ENCODE measurements around the gene NECTIN4.

The NECTIN4 gene

GRCh38 chr1:161089251-161089924, at the start of gene NECTIN4:
Gene NECTIN4, minus strand, starts transcription at chr1:161089558. Its CDS starts 262 bp downstream, at chr1:161089296.
- peaks cover 0 to 6% (median 0%) of the 10 kb centered on the region in 5 donors for H3K4me1 ChIP-seq (ENCODE audit: control insufficient read depth in 5 of 5, insufficient read depth in 5 of 5, low read length in 5 of 5)
- no peak within 1 kb of the TSS for H3K27ac ChIP-seq (ENCODE audit: low read depth, low read length)
- H3K27me3 ChIP-seq (ENCODE audit: control insufficient read depth in 5 of 5, insufficient read depth in 4 of 5, low read length in 5 of 5), result no peaks in the 10 kb centered on the region
- no peak within 1 kb of the TSS for H3K9ac ChIP-seq (ENCODE audit: low read length in 5 of 5)
- H3K36me3 ChIP-seq (ENCODE audit: control insufficient read depth in 5 of 5, insufficient read depth in 5 of 5, low read length in 5 of 5), result no peaks in the 10 kb centered on the region
- H3K9me3 ChIP-seq (ENCODE audit: control insufficient read depth in 5 of 5, low read length in 5 of 5), result no peaks in the 10 kb centered on the region
- no peak within 1 kb of the TSS for H3K4me3 ChIP-seq (ENCODE audit: low read depth in 1 of 5, low read length in 5 of 5)

DNA sequence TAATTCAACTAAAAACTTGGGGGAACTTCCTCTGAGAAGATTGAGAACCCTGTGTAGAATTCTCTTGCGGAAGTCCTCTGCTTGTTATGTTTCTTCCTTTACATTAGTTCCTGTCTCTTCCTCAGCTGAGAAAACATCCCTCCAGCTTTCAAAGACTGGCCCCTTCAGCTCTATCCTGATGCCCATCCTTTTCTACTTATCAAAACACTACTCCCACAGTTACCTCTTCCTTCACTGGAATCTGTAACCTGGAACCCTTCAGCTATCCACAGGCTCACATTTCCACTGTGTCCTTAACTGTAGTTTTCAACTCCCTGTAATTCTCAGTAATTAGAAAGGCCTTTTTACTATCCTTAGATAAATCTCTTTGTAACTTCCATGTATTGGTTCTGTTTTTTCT, 49.1 kb upstream of the NECTIN4 start:
- Histone ChIP-seq H3K4me3 (ENCODE audit: low read depth in 1 of 5, low read length in 5 of 5) (no peak overlapping the region), H3K4me1 (ENCODE audit: control insufficient read depth in 5 of 5, insufficient read depth in 5 of 5, low read length in 5 of 5) (peaks cover 0 to 29% (median 22%) of the 10 kb centered on the region in 5 donors), H3K9ac (ENCODE audit: low read length in 5 of 5) (peak overlapping the region in 1 of 5 donors; percentile 39), H3K9me3 (ENCODE audit: control insufficient read depth in 5 of 5, low read length in 5 of 5) (no peaks in the 10 kb centered on the region), H3K27ac (ENCODE audit: low read depth, low read length) (peak overlapping the region; percentile 48), H3K36me3 (ENCODE audit: control insufficient read depth in 5 of 5, insufficient read depth in 5 of 5, low read length in 5 of 5) (no peaks in the 10 kb centered on the region), H3K27me3 (ENCODE audit: control insufficient read depth in 5 of 5, insufficient read depth in 4 of 5, low read length in 5 of 5) (no peaks in the 10 kb centered on the region)

GRCh38 chr1:161137881-161138280, 48.5 kb upstream of the NECTIN4 start:
- Histone ChIP-seq H3K9ac (ENCODE audit: low read length in 5 of 5) (no peak overlapping the region), H3K4me3 (ENCODE audit: low read depth in 1 of 5, low read length in 5 of 5) (no peak overlapping the region), H3K4me1 (ENCODE audit: control insufficient read depth in 5 of 5, insufficient read depth in 5 of 5, low read length in 5 of 5) (peaks cover 0 to 35% (median 25%) of the 10 kb centered on the region in 5 donors), H3K27ac (ENCODE audit: low read depth, low read length) (peak overlapping the region; percentile 48), H3K27me3 (ENCODE audit: control insufficient read depth in 5 of 5, insufficient read depth in 4 of 5, low read length in 5 of 5) (no peaks in the 10 kb centered on the region), H3K9me3 (ENCODE audit: control insufficient read depth in 5 of 5, low read length in 5 of 5) (no peaks in the 10 kb centered on the region), H3K36me3 (ENCODE audit: control insufficient read depth in 5 of 5, insufficient read depth in 5 of 5, low read length in 5 of 5) (no peaks in the 10 kb centered on the region)

GRCh38 chr1:161133220-161133740, 43.9 kb upstream of the NECTIN4 start:
- Histone ChIP-seq H3K27ac (ENCODE audit: low read depth, low read length) (peak overlapping the region; percentile 99), H3K9me3 (ENCODE audit: control insufficient read depth in 5 of 5, low read length in 5 of 5) (no peaks in the 10 kb centered on the region), H3K36me3 (ENCODE audit: control insufficient read depth in 5 of 5, insufficient read depth in 5 of 5, low read length in 5 of 5) (peaks cover 3 to 21% (median 13%) of the 10 kb centered on the region in 5 donors), H3K9ac (ENCODE audit: low read length in 5 of 5) (peak overlapping the region; percentile 82 to 95 (median 87)), H3K27me3 (ENCODE audit: control insufficient read depth in 5 of 5, insufficient read depth in 4 of 5, low read length in 5 of 5) (no peaks in the 10 kb centered on the region), H3K4me3 (ENCODE audit: low read depth in 1 of 5, low read length in 5 of 5) (peak overlapping the region; percentile 75 to 97 (median 91)), H3K4me1 (ENCODE audit: control insufficient read depth in 5 of 5, insufficient read depth in 5 of 5, low read length in 5 of 5) (peaks cover 4 to 62% (median 43%) of the 10 kb centered on the region in 5 donors)

GRCh38 chr1:161132410-161133219, 43.3 kb upstream of the NECTIN4 start, which contains the start of gene DEDD:
Gene DEDD, minus strand, starts transcription at chr1:161132667. Its CDS starts 8,205 bp downstream, at chr1:161124462.
- H3K4me1 ChIP-seq (ENCODE audit: control insufficient read depth in 5 of 5, insufficient read depth in 5 of 5, low read length in 5 of 5), result peaks cover 4 to 62% (median 44%) of the 10 kb centered on the region in 5 donors
- peak within 1 kb of the TSS; percentile 99 for H3K27ac ChIP-seq (ENCODE audit: low read depth, low read length)
- H3K36me3 ChIP-seq (ENCODE audit: control insufficient read depth in 5 of 5, insufficient read depth in 5 of 5, low read length in 5 of 5), result peaks cover 6 to 28% (median 19%) of the 10 kb centered on the region in 5 donors
- H3K9ac ChIP-seq (ENCODE audit: low read length in 5 of 5), result peak within 1 kb of the TSS; percentile 86 to 98 (median 94)
- no peaks in the 10 kb centered on the region for H3K27me3 ChIP-seq (ENCODE audit: control insufficient read depth in 5 of 5, insufficient read depth in 4 of 5, low read length in 5 of 5)
- H3K4me3 ChIP-seq (ENCODE audit: low read depth in 1 of 5, low read length in 5 of 5), result peak within 1 kb of the TSS; percentile 75 to 98 (median 91)
- H3K9me3 ChIP-seq (ENCODE audit: control insufficient read depth in 5 of 5, low read length in 5 of 5), result no peaks in the 10 kb centered on the region

DNA sequence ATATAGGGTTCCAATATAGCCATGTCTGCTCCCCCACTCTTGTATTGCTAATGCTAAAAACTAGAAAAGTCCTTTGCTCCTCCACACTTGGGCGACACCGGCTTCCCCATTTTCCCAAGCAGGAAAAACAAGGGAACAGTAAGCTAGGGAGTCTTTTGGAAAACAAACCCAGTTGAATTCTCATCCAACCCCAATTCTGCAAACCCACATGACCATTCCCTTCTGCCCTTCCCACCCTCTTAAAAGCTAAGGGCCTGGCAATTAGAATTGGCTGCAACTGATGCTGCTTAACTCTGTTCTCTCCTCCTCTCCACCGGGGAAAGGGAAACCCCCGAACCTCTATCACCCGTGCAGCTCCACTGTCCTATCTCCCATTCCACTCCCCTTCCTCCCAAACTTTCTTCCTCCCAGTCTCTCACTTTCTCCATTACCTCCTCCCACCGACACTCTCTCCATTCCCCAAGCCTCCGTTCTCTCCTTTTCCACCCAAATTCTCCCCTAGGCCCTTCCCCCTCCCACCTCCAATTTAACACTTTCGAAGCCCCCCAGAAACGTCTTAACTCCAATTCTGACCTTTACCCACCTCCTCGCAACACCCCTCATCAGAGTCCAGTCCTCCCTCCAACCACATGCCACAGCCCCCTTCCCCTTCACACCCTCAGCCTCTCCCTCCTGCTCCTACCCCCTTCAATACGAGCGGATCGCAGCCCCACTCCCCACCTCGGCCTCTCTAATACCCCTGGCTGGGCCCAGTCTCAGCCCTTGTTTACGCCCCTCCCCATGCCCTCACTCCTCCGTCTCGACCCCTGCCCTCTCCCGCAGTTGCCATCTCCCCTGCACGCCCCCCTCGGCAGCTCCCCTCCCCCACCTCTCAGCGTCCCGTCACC, 42.4 kb upstream of the NECTIN4 start:
- Histone ChIP-seq H3K36me3 (ENCODE audit: control insufficient read depth in 5 of 5, insufficient read depth in 5 of 5, low read length in 5 of 5) (peaks cover 14 to 36% (median 25%) of the 10 kb centered on the region in 5 donors), H3K9ac (ENCODE audit: low read length in 5 of 5) (peak overlapping the region; percentile 86 to 98 (median 94)), H3K27me3 (ENCODE audit: control insufficient read depth in 5 of 5, insufficient read depth in 4 of 5, low read length in 5 of 5) (no peaks in the 10 kb centered on the region), H3K4me1 (ENCODE audit: control insufficient read depth in 5 of 5, insufficient read depth in 5 of 5, low read length in 5 of 5) (peaks cover 4 to 60% (median 50%) of the 10 kb centered on the region in 5 donors), H3K4me3 (ENCODE audit: low read depth in 1 of 5, low read length in 5 of 5) (peak overlapping the region; percentile 75 to 98 (median 91)), H3K9me3 (ENCODE audit: control insufficient read depth in 5 of 5, low read length in 5 of 5) (no peaks in the 10 kb centered on the region), H3K27ac (ENCODE audit: low read depth, low read length) (peak overlapping the region; percentile 99)

DNA sequence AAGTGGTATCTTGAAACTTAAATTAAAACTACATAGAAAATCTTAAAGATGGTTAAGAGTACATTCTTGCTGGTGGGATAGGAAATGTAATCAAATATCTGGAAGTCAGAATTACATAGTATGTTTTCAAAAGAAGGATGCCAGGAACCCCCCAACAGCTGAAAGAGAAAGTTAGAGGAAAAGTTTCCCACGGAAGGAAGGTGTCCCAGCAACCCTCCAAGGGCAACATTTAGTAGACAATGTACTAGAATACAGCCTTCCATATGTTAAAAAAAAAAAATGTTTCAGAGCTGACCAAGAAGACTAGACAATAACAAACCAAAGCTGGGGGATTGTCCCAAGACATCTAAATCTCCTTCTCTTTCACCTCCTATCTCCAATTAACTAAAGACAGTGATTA, 40.9 kb upstream of the NECTIN4 start:
- Histone ChIP-seq H3K4me3 (ENCODE audit: low read depth in 1 of 5, low read length in 5 of 5) (peak overlapping the region in 2 of 5 donors; percentile 75 to 97), H3K27me3 (ENCODE audit: control insufficient read depth in 5 of 5, insufficient read depth in 4 of 5, low read length in 5 of 5) (no peaks in the 10 kb centered on the region), H3K27ac (ENCODE audit: low read depth, low read length) (peak overlapping the region; percentile 99), H3K9me3 (ENCODE audit: control insufficient read depth in 5 of 5, low read length in 5 of 5) (no peaks in the 10 kb centered on the region), H3K4me1 (ENCODE audit: control insufficient read depth in 5 of 5, insufficient read depth in 5 of 5, low read length in 5 of 5) (peaks cover 4 to 60% (median 49%) of the 10 kb centered on the region in 5 donors), H3K36me3 (ENCODE audit: control insufficient read depth in 5 of 5, insufficient read depth in 5 of 5, low read length in 5 of 5) (peaks cover 18 to 47% (median 36%) of the 10 kb centered on the region in 5 donors), H3K9ac (ENCODE audit: low read length in 5 of 5) (peak overlapping the region in 3 of 5 donors; percentile 74 to 94 (median 86))

DNA sequence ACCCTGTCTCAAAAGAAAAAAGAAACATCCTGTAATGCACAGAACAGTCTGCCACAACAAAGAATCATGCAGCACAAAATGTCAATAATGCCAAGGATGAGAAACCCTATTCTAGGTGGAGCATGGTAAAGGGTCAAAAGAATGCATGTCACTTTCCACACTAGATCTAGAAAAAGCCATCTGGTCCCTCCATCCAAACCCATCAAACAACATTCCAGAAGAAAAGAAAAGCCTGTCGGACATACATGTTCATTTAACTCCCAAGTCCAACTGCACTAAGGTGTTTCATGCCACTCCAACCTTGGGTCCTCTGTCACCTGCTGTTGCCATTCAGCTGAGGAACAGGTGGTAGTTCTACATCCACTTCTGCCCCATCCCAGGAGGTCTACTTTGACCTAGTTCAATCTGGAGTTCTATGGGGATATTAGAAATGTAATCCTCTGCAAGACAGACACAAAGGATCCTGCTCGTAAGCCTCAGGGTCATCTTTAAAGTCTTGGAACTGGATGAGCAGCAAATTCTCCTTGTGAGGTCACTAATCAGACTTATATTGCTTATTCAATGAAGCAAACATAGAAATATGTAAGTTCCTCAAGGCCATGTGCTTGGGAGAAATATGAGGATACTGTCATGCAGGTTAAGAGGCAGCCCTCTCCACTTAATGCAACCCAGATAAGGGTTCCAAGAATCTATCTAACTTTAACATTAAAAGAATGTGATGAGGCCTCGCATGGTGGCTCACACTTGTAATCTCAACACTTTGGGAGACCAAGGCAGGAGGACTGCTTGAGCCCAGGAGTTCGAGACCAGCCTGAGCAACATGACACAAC, 39.4 kb upstream of the NECTIN4 start:
- peak overlapping the region in 1 of 5 donors; percentile 3 for H3K9ac ChIP-seq (ENCODE audit: low read length in 5 of 5)
- H3K4me3 ChIP-seq (ENCODE audit: low read depth in 1 of 5, low read length in 5 of 5), result no peak overlapping the region
- H3K27ac ChIP-seq (ENCODE audit: low read depth, low read length), result peak overlapping the region; percentile 0
- peaks cover 18 to 56% (median 42%) of the 10 kb centered on the region in 5 donors for H3K36me3 ChIP-seq (ENCODE audit: control insufficient read depth in 5 of 5, insufficient read depth in 5 of 5, low read length in 5 of 5)
- H3K9me3 ChIP-seq (ENCODE audit: control insufficient read depth in 5 of 5, low read length in 5 of 5), result no peaks in the 10 kb centered on the region
- H3K27me3 ChIP-seq (ENCODE audit: control insufficient read depth in 5 of 5, insufficient read depth in 4 of 5, low read length in 5 of 5), result no peaks in the 10 kb centered on the region
- peaks cover 4 to 55% (median 46%) of the 10 kb centered on the region in 5 donors for H3K4me1 ChIP-seq (ENCODE audit: control insufficient read depth in 5 of 5, insufficient read depth in 5 of 5, low read length in 5 of 5)

Measured in subcutaneous abdominal adipose tissue (tissue), 5 donors.